Naive thymus-derived CD4-positive, alpha-beta T cell (primary cell): ENCODE results near the gene SNX1. TPM values are rescaled to one million over a fixed set of nuclear protein-coding genes. Genes with fewer than 3 reads are reported as not detected.

ENCODE experiments used
- ATAC-seq: fragments of 150-1000 bp; cut with Tn5 transposase; 2 replicates; pipeline ENCODE4 v1.10.0; 2021; ENCODE audit warnings: mild to moderate bottlenecking, moderate library complexity
- CTCF ChIA-PET: fragments of 350-600 bp; sonication (Branson Sonifier 250); formaldehyde crosslinking; loops from one replicate; lab custom pipeline; 2021; ENCODE audit warnings: antibody characterized with exemption; lab: Charles Lee
- POLR2A ChIA-PET: fragments of 350-600 bp; sonication (Branson Sonifier 250); formaldehyde crosslinking; loops from one replicate; lab custom pipeline; 2021; ENCODE audit warnings: antibody characterized with exemption, inconsistent platforms; lab: Charles Lee
- DNase-seq, 9 donors: peaks; one replicate each; pipeline versions ENCODE4 v3.0.0 to v3.0.0-alpha.2; 2020 to 2022; ENCODE audit warnings: mixed read lengths in 1 of 9
- H3K27ac ChIP-seq: one replicate; pipeline ENCODE4 v1.7.0; 2013; ENCODE audit warnings: mild to moderate bottlenecking, low read depth, low read length, moderate library complexity
- H3K27me3 ChIP-seq, 2 donors: one replicate each; pipeline ENCODE4 v1.7.0; 2013; ENCODE audit warnings: low read length in 2 of 2, mild to moderate bottlenecking in 2 of 2, moderate library complexity in 2 of 2; ENCODE audit not compliant: control insufficient read depth in 2 of 2, insufficient read depth in 2 of 2
- H3K36me3 ChIP-seq, 3 experiments: 1 replicate in 2 of 3; 2 replicates in 1 of 3; pipeline ENCODE4 v1.7.0; 2013; ENCODE audit warnings: low read length in 3 of 3, mild to moderate bottlenecking in 3 of 3, moderate library complexity in 1 of 3; ENCODE audit not compliant: insufficient read depth in 3 of 3, control insufficient read depth in 2 of 3
- H3K4me1 ChIP-seq, 2 donors: one replicate each; pipeline ENCODE4 v1.7.0; 2013; ENCODE audit warnings: low read length in 2 of 2, mild to moderate bottlenecking in 2 of 2, moderate library complexity in 1 of 2; ENCODE audit not compliant: control insufficient read depth in 2 of 2, insufficient read depth in 2 of 2
- H3K4me3 ChIP-seq: 2 replicates; pipeline ENCODE4 v1.7.0; 2013; ENCODE audit warnings: mild to moderate bottlenecking, low read length
- H3K9me3 ChIP-seq, 3 experiments: 1 replicate in 2 of 3; 2 replicates in 1 of 3; pipeline ENCODE4 v1.7.0; 2013; ENCODE audit warnings: low read length in 3 of 3; ENCODE audit not compliant: control insufficient read depth in 2 of 3
- H3K27ac Mint-ChIP-seq, 9 donors: one replicate each; pipeline ENCODE4 v1.8.0; 2020 to 2022; ENCODE audit warnings: mixed read lengths in 9 of 9, mild to moderate bottlenecking in 8 of 9, moderate library complexity in 5 of 9, inconsistent platforms in 2 of 9
- H3K27me3 Mint-ChIP-seq, 5 donors: one replicate each; pipeline ENCODE4 v1.8.0; 2021 to 2022; ENCODE audit warnings: mixed read lengths in 5 of 5, mild to moderate bottlenecking in 1 of 5
- H3K36me3 Mint-ChIP-seq, 5 donors: one replicate each; pipeline ENCODE4 v1.8.0; 2020 to 2022; ENCODE audit warnings: mixed read lengths in 5 of 5, mild to moderate bottlenecking in 3 of 5, inconsistent platforms in 1 of 5
- H3K4me1 Mint-ChIP-seq, 7 donors: one replicate each; pipeline ENCODE4 v1.8.0; 2020 to 2022; ENCODE audit warnings: mixed read lengths in 7 of 7, mild to moderate bottlenecking in 3 of 7, inconsistent platforms in 1 of 7
- H3K4me3 Mint-ChIP-seq, 10 donors: one replicate each; pipeline ENCODE4 v1.8.0; 2020 to 2022; ENCODE audit warnings: mild to moderate bottlenecking in 10 of 10, mixed read lengths in 10 of 10, moderate library complexity in 6 of 10, inconsistent platforms in 2 of 10
- H3K9me3 Mint-ChIP-seq, 11 donors: one replicate each; pipeline ENCODE4 v1.8.0; 2020 to 2022; ENCODE audit warnings: mixed read lengths in 11 of 11, mild to moderate bottlenecking in 4 of 11, inconsistent platforms in 1 of 11, moderate library complexity in 1 of 11
- intact Hi-C, 2 donors: fragments of 100-400 bp; cut with micrococcal nuclease; formaldehyde crosslinking; loops; one replicate each; pipeline ENCODE4 v1.15.1; 2023
- polyA plus RNA-seq, 2 donors: library from polyadenylated mRNA; unstranded; fragments of 300-500 nt; fragmentation: Illumina TruSeq; gene quantifications; one replicate each; pipeline ENCODE4 v1.2.3, GENCODE V29; 2021
- total RNA-seq, 6 experiments: library from RNA in 5 of 6; stranded (reverse) in 5 of 6; gene quantifications; 1 replicate in 5 of 6; 2 replicates in 1 of 6; pipeline ENCODE4 v1.2.3 and lab custom pipeline; 2021 to 2026

The SNX1 gene
- total and polyA plus RNA-seq, 7 experiments from 2014 or later: 61.3 to 161 (median 120) TPM

DNA sequence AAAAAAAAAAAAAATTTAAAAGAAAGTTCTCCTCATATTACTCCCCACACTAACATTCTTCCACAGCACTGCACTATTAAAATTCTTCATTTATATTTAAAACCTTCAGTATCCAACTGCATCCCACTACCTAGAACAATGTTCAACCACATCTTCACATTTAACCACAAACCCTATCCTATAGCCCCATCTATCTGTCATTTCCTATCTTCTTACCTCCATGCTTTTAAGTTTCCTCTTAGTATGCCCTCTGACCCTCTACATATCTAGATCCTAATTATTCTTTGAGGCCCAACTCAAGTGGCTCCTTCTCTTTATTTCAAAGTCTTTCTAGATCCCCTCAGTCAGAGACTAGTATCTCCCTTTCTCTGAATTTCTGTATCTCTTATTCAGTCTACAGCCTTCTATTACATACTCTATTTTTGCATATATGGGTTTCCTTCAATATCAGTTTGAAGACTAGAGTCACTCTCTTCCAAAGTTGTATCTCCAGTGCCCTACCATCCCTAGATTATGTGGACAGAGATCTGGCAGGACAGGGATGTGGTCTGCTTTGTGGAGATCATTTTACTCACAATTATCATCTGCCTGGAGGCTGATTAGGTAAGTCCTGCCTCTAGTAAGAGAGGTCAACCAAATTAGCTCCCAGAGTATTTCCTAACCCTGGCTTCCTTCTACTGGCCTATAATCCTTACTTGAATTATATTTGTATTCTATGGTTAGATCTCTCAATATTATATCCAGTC, 3.5 kb upstream of the SNX1 start:
- Mint-ChIP-seq H3K27me3 (no peaks in the 10 kb centered on the region), H3K27ac (peak overlapping the region; percentile 98 to 100 (median 99)), H3K9me3 (peaks cover 0 to 3% (median 0%) of the 10 kb centered on the region in 11 donors), H3K4me3 (peak overlapping the region; percentile 92 to 100 (median 98)), H3K4me1 (peaks cover 39 to 71% (median 68%) of the 10 kb centered on the region in 7 donors), H3K36me3 (peaks cover 8 to 16% (median 12%) of the 10 kb centered on the region in 5 donors)
- H3K9me3 ChIP-seq: no peaks in the 10 kb centered on the region
- H3K4me1 ChIP-seq: peaks cover 35 to 39% of the 10 kb centered on the region in 2 donors
- ChIA-PET CTCF (interaction anchor here (0.7 to 2.1 kb wide), 3 partner anchors 82 to 340 kb away, joined by 4 to 8 read pairs (median 7); no protein-coding TSS in a partner anchor), POLR2A (interaction anchor here (1.1 kb wide), 1 partner anchor 935 kb away, joined by 3 read pairs; the partner anchor contains the start of gene RPS27L)
- peak overlapping the region; percentile 88 for H3K27ac ChIP-seq
- H3K4me3 ChIP-seq: peak overlapping the region; percentile 87
- peak in 7 of 9 donors; percentile 21 to 48 (median 44) for DNase-seq
- no peaks in the 10 kb centered on the region for H3K27me3 ChIP-seq
- peaks cover 0 to 22% (median 7%) of the 10 kb centered on the region in 3 experiments for H3K36me3 ChIP-seq
- ATAC-seq: no peak
- intact Hi-C loops: loop anchor here (1.0 to 10.0 kb wide), 11 partner anchors 61 to 1213 kb away; partner anchors contain the start of genes LACTB (in 2 of the 2), HERC1 (in 1 of the 2), PARP16 (in 1 of the 2) and PDCD7 (in 1 of the 2)

DNA sequence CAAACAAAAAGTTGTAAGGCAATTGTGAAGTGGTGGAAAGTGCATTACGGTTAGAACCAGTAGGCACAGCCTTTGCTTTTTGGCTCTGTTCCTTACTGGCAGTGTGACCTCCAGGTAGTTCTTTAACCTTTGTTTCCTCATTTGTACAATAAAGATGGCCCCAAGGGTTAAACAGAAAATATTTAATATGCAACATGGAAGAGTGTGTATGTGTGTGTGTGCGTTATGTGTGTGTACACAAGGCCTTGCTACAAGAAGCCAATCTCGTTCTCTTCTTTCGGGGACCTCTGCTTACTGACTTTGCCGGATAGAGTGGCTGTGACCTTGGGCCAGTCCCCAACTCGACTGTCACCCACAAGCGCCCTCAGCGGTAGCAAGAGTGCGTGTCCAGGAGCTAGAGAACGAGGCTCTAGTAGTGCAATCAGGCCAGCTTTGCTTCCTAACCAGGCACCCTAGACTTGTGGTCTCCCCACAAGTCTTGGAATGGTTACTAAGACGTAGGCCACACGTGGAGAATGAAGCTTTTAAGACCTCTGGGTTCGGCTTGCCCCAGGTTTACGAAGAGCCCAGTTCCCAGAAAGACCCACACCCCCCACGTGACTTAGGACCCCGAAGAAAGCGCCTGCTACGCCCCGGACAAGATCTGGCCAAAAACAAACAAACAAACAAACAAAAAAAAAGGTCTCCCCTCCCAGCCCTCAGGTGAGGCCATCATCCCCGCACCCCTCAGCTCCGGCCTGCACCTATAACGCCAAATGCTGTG, 2.7 kb upstream of the SNX1 start:
- Mint-ChIP-seq H3K4me1 (peaks cover 47 to 79% (median 76%) of the 10 kb centered on the region in 7 donors), H3K4me3 (peak overlapping the region; percentile 92 to 100 (median 98)), H3K27ac (peak overlapping the region; percentile 98 to 100 (median 99)), H3K9me3 (peaks cover 0 to under 1% (median 0%) of the 10 kb centered on the region in 11 donors), H3K27me3 (no peaks in the 10 kb centered on the region), H3K36me3 (peaks cover 4 to 8% (median 5%) of the 10 kb centered on the region in 5 donors)
- ChIA-PET CTCF (interaction anchor here (0.6 to 2.1 kb wide), 5 partner anchors 24 to 944 kb away, joined by 3 to 7 read pairs (median 3); no protein-coding TSS in a partner anchor), POLR2A (interaction anchor here (0.6 to 3.0 kb wide), 16 partner anchors 9 to 1041 kb away, joined by 3 to 12 read pairs (median 4); partner anchors contain the start of genes PDCD7, PPIB, RPS27L and TRIP4)
- ATAC-seq (no peak), DNase-seq (peak in 7 of 9 donors; percentile 11 to 45 (median 27))
- H3K36me3 ChIP-seq: peaks cover 0 to 15% (median 2%) of the 10 kb centered on the region in 3 experiments
- H3K27me3 ChIP-seq: no peaks in the 10 kb centered on the region
- H3K9me3 ChIP-seq: no peaks in the 10 kb centered on the region
- peak overlapping the region; percentile 87 for H3K4me3 ChIP-seq
- H3K27ac ChIP-seq: peak overlapping the region; percentile 88
- H3K4me1 ChIP-seq: peaks cover 41 to 47% of the 10 kb centered on the region in 2 donors
- intact Hi-C loops: loop anchor here (1.0 to 10.0 kb wide), 15 partner anchors 60 to 1212 kb away; partner anchors contain the start of genes HERC1 (in 2 of the 2), LACTB (in 2 of the 2), CSNK1G1 (in 1 of the 2) and PARP16 (in 1 of the 2)

DNA sequence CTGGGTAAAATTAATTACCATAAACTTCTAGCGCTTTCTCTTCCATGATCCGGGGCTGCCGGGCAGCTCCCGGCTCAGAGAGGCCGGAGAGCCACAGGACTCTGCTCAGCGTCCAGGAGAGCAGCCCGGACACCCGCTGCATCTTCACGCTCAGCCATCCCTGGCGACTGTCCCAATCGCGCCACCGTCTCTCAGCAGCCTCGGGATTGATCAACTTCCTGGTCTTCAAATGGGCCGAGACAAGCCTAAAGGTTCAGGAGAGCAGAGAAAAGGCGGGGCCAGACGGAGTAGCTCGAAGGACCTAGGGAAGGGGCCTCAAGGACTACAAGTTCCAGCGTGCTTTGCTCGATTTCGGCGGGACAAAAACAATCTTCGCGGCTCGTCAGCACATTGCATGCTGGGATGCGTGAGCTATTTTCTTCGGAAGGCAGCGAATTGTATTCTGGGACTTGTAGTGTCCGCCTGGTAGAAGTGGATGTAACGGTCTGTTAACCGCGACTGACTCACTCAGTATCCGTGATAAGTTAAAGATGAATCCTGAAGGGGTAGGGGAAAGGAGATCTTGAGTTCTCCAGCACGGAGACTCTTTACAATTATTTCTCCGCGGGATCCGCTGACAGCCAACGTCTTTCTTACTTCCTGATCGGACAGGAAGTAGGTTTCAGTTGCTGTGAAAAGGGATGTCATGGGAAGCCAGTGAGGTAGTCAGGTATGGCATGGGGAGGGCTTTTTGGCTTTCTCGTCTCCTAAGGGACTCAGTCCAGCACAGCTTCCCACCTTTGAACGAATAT, 2.0 kb upstream of the SNX1 start, which contains the start of gene CIAO2A:
Gene CIAO2A (minus strand): TSS at position 212 of the 791 bp plus-strand sequence. CDS start 70 bp downstream, at position 142.
- ATAC-seq (peak; percentile 80), DNase-seq (peak; percentile 66 to 93 (median 87))
- Mint-ChIP-seq H3K36me3 (peaks cover 2 to 6% (median 4%) of the 10 kb centered on the region in 5 donors), H3K4me1 (peaks cover 50 to 86% (median 81%) of the 10 kb centered on the region in 7 donors), H3K9me3 (no peaks in the 10 kb centered on the region), H3K4me3 (peak within 1 kb of the TSS; percentile 92 to 100 (median 98)), H3K27ac (peak within 1 kb of the TSS; percentile 98 to 100 (median 99)), H3K27me3 (no peaks in the 10 kb centered on the region)
- H3K27me3 ChIP-seq: no peaks in the 10 kb centered on the region
- intact Hi-C loops: loop anchor here (1.0 to 10.0 kb wide), 23 partner anchors 59 to 1211 kb away; partner anchors contain the start of genes CSNK1G1 (in 2 of the 2), HERC1 (in 2 of the 2), LACTB (in 2 of the 2) and PPIB (in 2 of the 2)
- H3K27ac ChIP-seq: peak within 1 kb of the TSS; percentile 88
- peaks cover 41 to 48% of the 10 kb centered on the region in 2 donors for H3K4me1 ChIP-seq
- peak within 1 kb of the TSS; percentile 87 for H3K4me3 ChIP-seq
- ChIA-PET CTCF (interaction anchor here (0.6 to 2.1 kb wide), 4 partner anchors 24 to 945 kb away, joined by 3 to 7 read pairs (median 3); no protein-coding TSS in a partner anchor), POLR2A (interaction anchor here (0.6 to 3.0 kb wide), 19 partner anchors 8 to 1040 kb away, joined by 3 to 12 read pairs (median 4); partner anchors contain the start of genes PDCD7, PPIB and TRIP4)
- H3K36me3 ChIP-seq: peaks cover 0 to 7% (median 0%) of the 10 kb centered on the region in 3 experiments
- no peaks in the 10 kb centered on the region for H3K9me3 ChIP-seq

DNA sequence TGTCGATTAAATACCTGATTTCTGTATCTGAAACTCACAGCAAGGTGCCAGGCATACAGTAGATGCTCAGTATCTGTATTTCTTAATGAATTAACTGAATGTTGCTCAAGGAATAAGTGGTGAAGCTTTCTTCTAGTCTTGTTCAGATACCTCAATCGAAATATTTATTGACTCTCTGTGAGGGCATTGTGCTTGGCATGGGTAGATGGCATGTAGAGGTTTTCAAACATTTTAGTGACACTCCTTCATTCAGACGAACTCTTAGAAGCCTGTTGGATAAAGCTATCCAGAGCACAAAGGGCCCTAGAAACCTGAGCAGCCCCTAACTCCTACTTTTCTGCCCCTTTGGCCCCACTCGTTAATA, 369 bp upstream of the SNX1 start:
- H3K27ac Mint-ChIP-seq: peak overlapping the region; percentile 97 to 100 (median 99)
- Histone ChIP-seq H3K27me3 (no peaks in the 10 kb centered on the region), H3K27ac (peak overlapping the region; percentile 88), H3K4me1 (peaks cover 41 to 48% of the 10 kb centered on the region in 2 donors), H3K9me3 (no peaks in the 10 kb centered on the region), H3K4me3 (peak overlapping the region; percentile 87), H3K36me3 (peaks cover 0 to 5% (median 0%) of the 10 kb centered on the region in 3 experiments)
- H3K27me3 Mint-ChIP-seq: no peaks in the 10 kb centered on the region
- H3K4me1 Mint-ChIP-seq: peaks cover 46 to 93% (median 83%) of the 10 kb centered on the region in 7 donors
- ChIA-PET POLR2A (interaction anchor here (0.6 to 3.0 kb wide), 10 partner anchors 10 to 494 kb away, joined by 3 to 9 read pairs (median 5); partner anchors contain the start of genes PPIB and TRIP4), CTCF (interaction anchor here (1.6 kb wide), 1 partner anchor 68 kb away, joined by 5 read pairs; the partner anchor contains the start of gene PPIB)
- peaks cover 0 to 4% (median 0%) of the 10 kb centered on the region in 5 donors for H3K36me3 Mint-ChIP-seq
- no peaks in the 10 kb centered on the region for H3K9me3 Mint-ChIP-seq
- peak overlapping the region; percentile 92 to 100 (median 98) for H3K4me3 Mint-ChIP-seq
- ATAC-seq (no peak), DNase-seq (no peak)
- intact Hi-C loops: loop anchor here (1.0 to 10.0 kb wide), 13 partner anchors 57 to 1209 kb away; partner anchors contain the start of genes APH1B (in 1 of the 2), CSNK1G1 (in 1 of the 2), PCLAF (in 1 of the 2) and PDCD7 (in 1 of the 2)
